Upper lobe of left lung (tissue), 6 donors: ENCODE measurements around the gene FNDC11. TPM values are rescaled to one million over a fixed set of nuclear protein-coding genes. Genes with fewer than 3 reads are reported as not detected.

ENCODE experiments used
- ATAC-seq, 2 donors: fragments of 200-7000 bp; cut with Tn5 transposase; one replicate each; pipeline ENCODE4 v1.9.1; 2022; ENCODE audit warnings: mild to moderate bottlenecking in 2 of 2, moderate library complexity in 2 of 2; ENCODE audit not compliant: low FRiP score in 2 of 2
- DNase-seq, 2 donors: peaks; one replicate each; pipeline ENCODE4 v3.0.0-alpha.2; 2019 to 2020
- H3K27ac ChIP-seq, 4 donors: fragments of 200-600 bp; sonication (generic); one replicate each; pipeline ENCODE4 v1.5.1; 2016 to 2019
- H3K27me3 ChIP-seq, 4 donors: fragments of 200-600 bp; sonication (generic); one replicate each; pipeline ENCODE4 v1.5.1; 2017 to 2019
- H3K36me3 ChIP-seq, 4 donors: fragments of 200-600 bp; sonication (generic); one replicate each; pipeline ENCODE4 v1.5.1; 2016 to 2019
- H3K4me1 ChIP-seq, 4 donors: fragments of 200-600 bp; sonication (generic); one replicate each; pipeline ENCODE4 v1.5.1; 2018 to 2019
- H3K4me3 ChIP-seq, 4 donors: fragments of 200-600 bp; sonication (generic); one replicate each; pipeline ENCODE4 v1.5.1; 2017 to 2019; ENCODE audit warnings: mild to moderate bottlenecking in 2 of 4, moderate library complexity in 1 of 4
- H3K9me3 ChIP-seq, 4 donors: fragments of 200-600 bp; sonication (generic); one replicate each; pipeline ENCODE4 v1.5.1; 2018 to 2019
- EP300 ChIP-seq, 4 donors: sonication (generic); formaldehyde crosslinking; IDR thresholded peaks; one replicate each; pipeline ENCODE4 v1.5.1; 2017; ENCODE audit warnings: antibody characterized with exemption in 4 of 4, control low read depth in 2 of 4
- POLR2A ChIP-seq, 4 donors: fragments of 450-650 bp; IDR thresholded peaks; one replicate each; pipeline ENCODE4 v1.5.1; 2016 to 2017; ENCODE audit warnings: antibody characterized with exemption in 4 of 4, mild to moderate bottlenecking in 2 of 4
- POLR2AphosphoS5 ChIP-seq, 2 donors: sonication (generic); formaldehyde crosslinking; IDR thresholded peaks; one replicate each; pipeline ENCODE4 v1.5.1; 2017; ENCODE audit warnings: antibody characterized with exemption in 2 of 2
- WGBS, 2 donors: methylation state at CpG; one replicate each; pipeline ENCODE4 v1.1.5; 2017 to 2018; 5-methylcytosine and 5-hydroxymethylcytosine counted together
- total RNA-seq, 6 donors: library from RNA; depleted of rRNA in 4 of 6; stranded (reverse); fragments of >200 nt in 4 of 6; gene quantifications; one replicate each; pipeline versions ENCODE4 v1.1.0 to v1.2.1, GENCODE V29; 2016 to 2021
- TF ChIP-seq, protein P1 (sequence below), 6 experiments: fragments of 450-650 bp in 4 of 6; fragments of 200-600 bp in 2 of 6; sonication (generic) in 2 of 6; IDR thresholded peaks; one replicate each; pipeline ENCODE4 v1.5.1; 2016 to 2019; ENCODE audit warnings: antibody characterized with exemption in 6 of 6
- donor health status: DM: no; HTN: no; CAD: no; lungs with moderate emphysema.
- donor health status: DM: no; HTN: yes; CAD: no; lungs with severe emphysema.

The FNDC11 gene
- total RNA-seq, 6 donors from 2014 or later = 0.29 to 6.5 (median 1.4) TPM

GRCh38 chr20:63560333-63560805, 6.4 kb downstream of the FNDC11 start:
- TF ChIP-seq EP300 (IDR thresholded peaks at IDR 0.05) (no peak), POLR2AphosphoS5 (IDR thresholded peaks at IDR 0.05) (no peak), POLR2A (IDR thresholded peaks at IDR 0.05) (no peak)
- TF ChIP-seq, protein P1, sequence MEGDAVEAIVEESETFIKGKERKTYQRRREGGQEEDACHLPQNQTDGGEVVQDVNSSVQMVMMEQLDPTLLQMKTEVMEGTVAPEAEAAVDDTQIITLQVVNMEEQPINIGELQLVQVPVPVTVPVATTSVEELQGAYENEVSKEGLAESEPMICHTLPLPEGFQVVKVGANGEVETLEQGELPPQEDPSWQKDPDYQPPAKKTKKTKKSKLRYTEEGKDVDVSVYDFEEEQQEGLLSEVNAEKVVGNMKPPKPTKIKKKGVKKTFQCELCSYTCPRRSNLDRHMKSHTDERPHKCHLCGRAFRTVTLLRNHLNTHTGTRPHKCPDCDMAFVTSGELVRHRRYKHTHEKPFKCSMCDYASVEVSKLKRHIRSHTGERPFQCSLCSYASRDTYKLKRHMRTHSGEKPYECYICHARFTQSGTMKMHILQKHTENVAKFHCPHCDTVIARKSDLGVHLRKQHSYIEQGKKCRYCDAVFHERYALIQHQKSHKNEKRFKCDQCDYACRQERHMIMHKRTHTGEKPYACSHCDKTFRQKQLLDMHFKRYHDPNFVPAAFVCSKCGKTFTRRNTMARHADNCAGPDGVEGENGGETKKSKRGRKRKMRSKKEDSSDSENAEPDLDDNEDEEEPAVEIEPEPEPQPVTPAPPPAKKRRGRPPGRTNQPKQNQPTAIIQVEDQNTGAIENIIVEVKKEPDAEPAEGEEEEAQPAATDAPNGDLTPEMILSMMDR (IDR thresholded peaks at IDR 0.05) = no peak
- 95 to 97% methylated on average over 7 to 14 of the region's 16 CpGs for WGBS, 2 donors
- Histone ChIP-seq H3K27ac (no peak overlapping the region), H3K4me3 (no peak overlapping the region), H3K4me1 (no peaks in the 10 kb centered on the region), H3K27me3 (no peaks in the 10 kb centered on the region), H3K36me3 (peaks cover 38 to 72% (median 63%) of the 10 kb centered on the region in 4 donors), H3K9me3 (no peaks in the 10 kb centered on the region)
- ATAC-seq = no peak
- peak in 1 of 2 donors; percentile 65 for DNase-seq

DNA sequence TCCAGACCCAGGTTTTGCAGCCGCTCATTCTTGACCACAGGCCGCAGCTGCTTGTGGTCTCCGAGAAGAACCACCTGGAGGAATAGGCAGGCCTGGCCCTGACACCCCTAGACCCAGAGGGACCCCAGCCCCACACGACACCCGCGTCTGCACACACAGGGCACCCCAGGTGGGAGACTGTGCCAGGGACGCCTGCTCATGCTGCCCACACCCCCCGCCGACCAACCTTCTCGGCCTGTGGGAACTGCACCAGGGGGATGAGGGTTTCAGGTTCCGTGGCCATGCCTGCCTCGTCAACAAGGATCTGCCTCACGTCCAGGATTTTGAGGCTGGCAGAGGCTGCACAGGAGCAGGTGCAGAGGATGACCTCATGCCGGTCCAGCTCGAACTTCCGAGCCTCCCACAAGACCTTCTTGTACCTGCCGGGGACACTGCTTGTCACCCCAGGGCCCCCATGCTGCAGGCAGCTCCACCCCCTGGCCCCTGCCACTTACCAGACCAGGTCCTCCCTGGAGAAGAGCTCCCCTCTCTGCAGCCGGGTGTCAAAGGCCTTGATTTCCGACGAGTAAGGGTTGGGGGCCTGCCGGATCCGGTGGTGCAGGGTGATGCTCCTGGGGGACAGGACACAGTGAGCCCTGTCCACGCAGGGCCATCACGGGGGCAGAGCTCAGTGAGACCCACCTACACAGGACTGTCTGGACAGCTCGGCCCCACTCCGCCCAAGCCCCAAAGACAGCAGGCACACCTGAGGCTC, 7.1 kb downstream of the FNDC11 start:
- WGBS, 2 donors = 86 to 94% methylated on average over 5 to 26 of the region's 26 CpGs
- Histone ChIP-seq H3K4me3 (no peak overlapping the region), H3K36me3 (peaks cover 38 to 78% (median 67%) of the 10 kb centered on the region in 4 donors), H3K27me3 (no peaks in the 10 kb centered on the region), H3K27ac (no peak overlapping the region), H3K4me1 (no peaks in the 10 kb centered on the region), H3K9me3 (no peaks in the 10 kb centered on the region)
- TF ChIP-seq EP300 (IDR thresholded peaks at IDR 0.05) (no peak), POLR2AphosphoS5 (IDR thresholded peaks at IDR 0.05) (no peak), POLR2A (IDR thresholded peaks at IDR 0.05) (no peak)
- TF ChIP-seq, protein P1 (IDR thresholded peaks at IDR 0.05) = no peak
- ATAC-seq (no peak), DNase-seq (peak in 1 of 2 donors; percentile 64)

- DNase-seq = peak in 1 of 2 donors; percentile 82
- H3K36me3 ChIP-seq = peaks cover 38 to 84% (median 70%) of the 10 kb centered on the region in 4 donors
- no peak for ATAC-seq
These were observed 7.9 kb downstream of the FNDC11 start for GRCh38 chr20:63561624-63562396.

DNA sequence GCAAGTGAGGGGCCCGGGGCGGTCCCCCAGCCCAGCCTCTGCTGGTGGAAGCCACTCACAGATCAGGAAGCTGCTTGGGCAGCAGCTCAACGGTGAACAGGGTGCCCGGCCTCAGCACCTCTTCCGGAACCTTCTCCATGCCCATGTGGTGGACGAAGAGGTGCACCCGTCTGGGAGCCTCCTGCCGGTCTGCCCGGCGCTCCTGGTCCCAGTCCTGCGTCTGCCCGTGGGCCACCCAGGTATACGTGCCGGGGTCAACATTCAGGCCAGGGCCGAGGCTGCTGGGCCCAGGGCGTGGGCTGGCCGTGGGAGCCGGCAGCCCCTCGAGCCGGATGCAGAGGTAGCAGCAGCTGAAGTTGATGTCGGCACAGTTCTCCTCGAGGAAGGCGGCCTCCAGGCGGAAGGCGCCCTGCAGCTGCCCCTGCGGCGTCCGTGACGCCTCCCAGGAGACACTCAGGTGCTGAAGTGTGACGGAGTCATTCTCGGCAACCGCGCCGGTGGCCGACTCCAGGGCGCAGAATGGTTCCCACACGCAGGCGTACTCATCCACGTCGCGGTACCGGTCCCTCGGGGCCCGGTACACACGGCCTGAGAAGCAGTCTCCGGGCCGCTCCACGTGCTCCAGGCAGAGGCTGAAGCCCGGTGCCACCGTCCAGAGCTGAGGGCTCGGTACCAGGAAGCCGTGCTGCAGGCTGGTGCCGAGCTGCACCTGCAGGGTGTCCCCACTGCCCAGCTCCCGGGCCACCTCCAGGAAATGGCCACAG, 8.7 kb downstream of the FNDC11 start:
- H3K9me3 ChIP-seq = no peaks in the 10 kb centered on the region
- TF ChIP-seq POLR2A (IDR thresholded peaks at IDR 0.05) (no peak), EP300 (IDR thresholded peaks at IDR 0.05) (no peak)
- DNase-seq (peak in 1 of 2 donors; percentile 85), ATAC-seq (no peak)
- H3K4me1 ChIP-seq = peaks cover 0 to 9% (median under 1%) of the 10 kb centered on the region in 4 donors
- H3K27ac ChIP-seq = no peak overlapping the region
- 96 to 99% methylated on average over 12 to 49 of the region's 54 CpGs for WGBS, 2 donors
- peaks cover 38 to 90% (median 73%) of the 10 kb centered on the region in 4 donors for H3K36me3 ChIP-seq
- no peak overlapping the region for H3K4me3 ChIP-seq
- H3K27me3 ChIP-seq = no peaks in the 10 kb centered on the region

More at GRCh38 chr20:63561624-63562396, 7.9 kb downstream of the FNDC11 start:
- Histone ChIP-seq H3K4me3 (no peak overlapping the region), H3K4me1 (peaks cover 0 to 1% (median 0%) of the 10 kb centered on the region in 4 donors), H3K27ac (no peak overlapping the region), H3K27me3 (no peaks in the 10 kb centered on the region), H3K9me3 (no peaks in the 10 kb centered on the region)
- TF ChIP-seq EP300 (IDR thresholded peaks at IDR 0.05) = no peak
- no peak for TF ChIP-seq POLR2A (IDR thresholded peaks at IDR 0.05)
- TF ChIP-seq POLR2AphosphoS5 (IDR thresholded peaks at IDR 0.05) = no peak
- WGBS, 2 donors = 93 to 98% methylated on average over 9 to 34 of the region's 36 CpGs

- Histone ChIP-seq H3K9me3 (no peaks in the 10 kb centered on the region), H3K27me3 (no peaks in the 10 kb centered on the region), H3K36me3 (peaks cover 38 to 89% (median 72%) of the 10 kb centered on the region in 4 donors), H3K27ac (no peak overlapping the region), H3K4me3 (no peak overlapping the region), H3K4me1 (peaks cover 0 to 17% (median 7%) of the 10 kb centered on the region in 4 donors)
- no peak for ATAC-seq
- DNase-seq = peak in 1 of 2 donors; percentile 83
- 95 to 99% methylated on average over 18 to 42 of the region's 55 CpGs for WGBS, 2 donors
- TF ChIP-seq POLR2A (IDR thresholded peaks at IDR 0.05) (no peak), EP300 (IDR thresholded peaks at IDR 0.05) (no peak), POLR2AphosphoS5 (IDR thresholded peaks at IDR 0.05) (no peak)
- TF ChIP-seq, protein P1 (IDR thresholded peaks at IDR 0.05) = no peak
These were observed 9.4 kb downstream of the FNDC11 start for GRCh38 chr20:63563225-63563935.
